Mucosa of rectum (tissue), 2 donors: Measurements from ENCODE around the gene ATXN7L3.
A peak's percentile ranks its signal among the peaks of the same experiment; 100 is the strongest.
"Not testable (repeated sequence)": the region's sequence is repeated elsewhere in the genome, so short reads cannot be mapped to it uniquely, and the experiment has no call there.

Experiments used
- H3K27ac ChIP-seq, 2 donors: one replicate each; pipeline ENCODE4 v1.7.0; 2013; ENCODE audit warnings: inconsistent platforms in 2 of 2, low read depth in 2 of 2, low read length in 2 of 2
- H3K27me3 ChIP-seq, 2 donors: one replicate each; pipeline ENCODE4 v1.7.0; 2013; ENCODE audit warnings: low read length in 2 of 2; ENCODE audit not compliant: control insufficient read depth in 2 of 2, insufficient read depth in 2 of 2
- H3K36me3 ChIP-seq, 2 donors: one replicate each; pipeline ENCODE4 v1.7.0; 2013; ENCODE audit warnings: low read length in 2 of 2; ENCODE audit not compliant: control insufficient read depth in 2 of 2, insufficient read depth in 2 of 2
- H3K4me1 ChIP-seq, 2 donors: one replicate each; pipeline ENCODE4 v1.7.0; 2013; ENCODE audit warnings: low read length in 2 of 2, mild to moderate bottlenecking in 1 of 2; ENCODE audit not compliant: control insufficient read depth in 2 of 2, insufficient read depth in 2 of 2
- H3K4me3 ChIP-seq, 2 donors: one replicate each; pipeline ENCODE4 v1.7.0; 2013; ENCODE audit warnings: low read length in 2 of 2
- H3K9ac ChIP-seq, 2 donors: one replicate each; pipeline ENCODE4 v1.7.0; 2013; ENCODE audit warnings: low read length in 2 of 2, low read depth in 1 of 2, mild to moderate bottlenecking in 1 of 2
- H3K9me3 ChIP-seq, 2 donors: one replicate each; pipeline ENCODE4 v1.7.0; 2013; ENCODE audit warnings: low read length in 2 of 2; ENCODE audit not compliant: control insufficient read depth in 2 of 2
- donor health status: healthy.
- donor health status: Normal muscosa, but diverticular disease.

ATXN7L3 gene

GRCh38 chr17:44199553-44200477 lies at the start of gene ATXN7L3:
Gene ATXN7L3 (minus strand): TSS chr17:44199884. CDS start chr17:44198070, 1,814 bp downstream.
- peak within 1 kb of the TSS; percentile 85 to 90 for H3K4me3 ChIP-seq
- H3K9me3 ChIP-seq = no peaks in the 10 kb centered on the region
- peaks cover 21% of the 10 kb centered on the region in 2 donors for H3K36me3 ChIP-seq
- peaks cover 21 to 26% of the 10 kb centered on the region in 2 donors for H3K4me1 ChIP-seq
- peak within 1 kb of the TSS; percentile 95 to 96 for H3K9ac ChIP-seq
- peak within 1 kb of the TSS; percentile 94 to 97 for H3K27ac ChIP-seq
- H3K27me3 ChIP-seq = no peaks in the 10 kb centered on the region

- Histone ChIP-seq H3K4me3 (no peak overlapping the region), H3K27me3 (no peaks in the 10 kb centered on the region), H3K4me1 (peaks cover 8 to 24% of the 10 kb centered on the region in 2 donors), H3K9me3 (no peaks in the 10 kb centered on the region), H3K27ac (no peak overlapping the region), H3K36me3 (no peaks in the 10 kb centered on the region), H3K9ac (no peak overlapping the region)
Observed at GRCh38 chr17:44247876-44248736, 48.4 kb upstream of the ATXN7L3 start.

GRCh38 chr17:44247440-44247841 lies 47.8 kb upstream of the ATXN7L3 start:
- peaks cover 8 to 24% of the 10 kb centered on the region in 2 donors for H3K4me1 ChIP-seq
- no peaks in the 10 kb centered on the region for H3K36me3 ChIP-seq
- no peaks in the 10 kb centered on the region for H3K9me3 ChIP-seq
- H3K27ac ChIP-seq = no peak overlapping the region
- no peak overlapping the region for H3K9ac ChIP-seq
- no peak overlapping the region for H3K4me3 ChIP-seq
- H3K27me3 ChIP-seq = no peaks in the 10 kb centered on the region

GRCh38 chr17:44241106-44241624 lies 41.5 kb upstream of the ATXN7L3 start:
- no peak overlapping the region for H3K4me3 ChIP-seq
- H3K9ac ChIP-seq = no peak overlapping the region
- H3K36me3 ChIP-seq = no peaks in the 10 kb centered on the region
- H3K27ac ChIP-seq = no peak overlapping the region
- peaks cover 7% of the 10 kb centered on the region in 2 donors for H3K4me1 ChIP-seq
- no peaks in the 10 kb centered on the region for H3K9me3 ChIP-seq
- H3K27me3 ChIP-seq = no peaks in the 10 kb centered on the region

- H3K36me3 ChIP-seq, H3K27me3 ChIP-seq, H3K9ac ChIP-seq, H3K4me3 ChIP-seq, H3K27ac ChIP-seq, H3K4me1 ChIP-seq, H3K9me3 ChIP-seq: not testable (repeated sequence)
Observed at GRCh38 chr17:44237886-44238285, 38.2 kb upstream of the ATXN7L3 start.

- Histone ChIP-seq H3K4me3 (no peak overlapping the region), H3K9me3 (no peaks in the 10 kb centered on the region), H3K9ac (no peak overlapping the region), H3K36me3 (no peaks in the 10 kb centered on the region), H3K27ac (no peak overlapping the region), H3K4me1 (no peaks in the 10 kb centered on the region), H3K27me3 (no peaks in the 10 kb centered on the region)
Observed at GRCh38 chr17:44236444-44236991, 36.8 kb upstream of the ATXN7L3 start.

- Histone ChIP-seq H3K27me3 (no peaks in the 10 kb centered on the region), H3K27ac (no peak overlapping the region), H3K9me3 (no peaks in the 10 kb centered on the region), H3K4me3 (no peak overlapping the region), H3K9ac (no peak overlapping the region), H3K36me3 (no peaks in the 10 kb centered on the region), H3K4me1 (no peaks in the 10 kb centered on the region)
Observed at GRCh38 chr17:44235583-44235936, 35.9 kb upstream of the ATXN7L3 start.

- H3K4me3 ChIP-seq = no peak overlapping the region
- no peaks in the 10 kb centered on the region for H3K4me1 ChIP-seq
- no peaks in the 10 kb centered on the region for H3K27me3 ChIP-seq
- H3K9ac ChIP-seq = no peak overlapping the region
- H3K9me3 ChIP-seq = no peaks in the 10 kb centered on the region
- no peak overlapping the region for H3K27ac ChIP-seq
- no peaks in the 10 kb centered on the region for H3K36me3 ChIP-seq
Observed at GRCh38 chr17:44233582-44233981, 33.9 kb upstream of the ATXN7L3 start.

GRCh38 chr17:44232061-44232460 lies 32.4 kb upstream of the ATXN7L3 start:
- no peak overlapping the region for H3K4me3 ChIP-seq
- no peaks in the 10 kb centered on the region for H3K9me3 ChIP-seq

More at GRCh38 chr17:44232061-44232460, 32.4 kb upstream of the ATXN7L3 start:
- H3K27ac ChIP-seq = no peak overlapping the region
- H3K4me1 ChIP-seq = no peaks in the 10 kb centered on the region
- H3K27me3 ChIP-seq = no peaks in the 10 kb centered on the region
- no peak overlapping the region for H3K9ac ChIP-seq
- no peaks in the 10 kb centered on the region for H3K36me3 ChIP-seq
